Endothelial cell of umbilical vein (primary cell): Measurements from ENCODE around the gene ELMO1.

ENCODE experiments used
- CTCF ChIP-seq, 2 donors: IDR thresholded peaks; 1 replicate in 1 of 2; 2 replicates in 1 of 2; pipeline ENCODE4 v1.5.1; 2011; ENCODE audit warnings: low read length in 2 of 2, mild to moderate bottlenecking in 2 of 2, moderate library complexity in 2 of 2, control low read depth in 1 of 2, inconsistent platforms in 1 of 2, low read depth in 1 of 2; ENCODE audit not compliant: insufficient read depth in 1 of 2; ENCODE audit errors: extremely low read depth in 1 of 2
- EZH2 ChIP-seq: IDR thresholded peaks from 2 replicates; pipeline ENCODE4 v1.6.1; 2012; ENCODE audit warnings: borderline replicate concordance, low read depth, mild to moderate bottlenecking, moderate library complexity, low read length, inconsistent platforms; ENCODE audit not compliant: severe bottlenecking
- POLR2A ChIP-seq: IDR thresholded peaks from 2 replicates; pipeline ENCODE4 v1.6.1; 2012; ENCODE audit warnings: low read depth, mild to moderate bottlenecking, control low read depth, low read length
- POLR2AphosphoS5 ChIP-seq: IDR thresholded peaks from 2 replicates; pipeline ENCODE4 v1.6.1; 2012; ENCODE audit warnings: low read depth, mild to moderate bottlenecking, control low read depth, low read length, moderate library complexity; ENCODE audit not compliant: insufficient read depth

GRCh38 chr7:36810032-36810431, 638.6 kb downstream of the ELMO1 start:
- TF ChIP-seq CTCF (IDR thresholded peaks at IDR 0.05; ENCODE audit: extremely low read depth in 1 of 2, insufficient read depth in 1 of 2, low read depth in 1 of 2, low read length in 2 of 2) (no peak), POLR2AphosphoS5 (no peak), POLR2A (no peak), EZH2 (no peak)
